Stimulated activated CD4-positive, alpha-beta T cell treated with anti-CD3 and anti-CD28 coated beads, Interleukin-4, amount 100 ng/mL, for 4 hours (primary cell): Measurements from ENCODE around the gene EVL.

Experiments used
- DNase-seq, 2 experiments: peaks; one replicate each; pipeline ENCODE4 v3.0.0-alpha.2; 2020

EVL gene

GRCh38 chr14:100067971-100068959 is 3.0 kb downstream of the EVL start:
- peak; percentile 74 to 94 for DNase-seq

DNA sequence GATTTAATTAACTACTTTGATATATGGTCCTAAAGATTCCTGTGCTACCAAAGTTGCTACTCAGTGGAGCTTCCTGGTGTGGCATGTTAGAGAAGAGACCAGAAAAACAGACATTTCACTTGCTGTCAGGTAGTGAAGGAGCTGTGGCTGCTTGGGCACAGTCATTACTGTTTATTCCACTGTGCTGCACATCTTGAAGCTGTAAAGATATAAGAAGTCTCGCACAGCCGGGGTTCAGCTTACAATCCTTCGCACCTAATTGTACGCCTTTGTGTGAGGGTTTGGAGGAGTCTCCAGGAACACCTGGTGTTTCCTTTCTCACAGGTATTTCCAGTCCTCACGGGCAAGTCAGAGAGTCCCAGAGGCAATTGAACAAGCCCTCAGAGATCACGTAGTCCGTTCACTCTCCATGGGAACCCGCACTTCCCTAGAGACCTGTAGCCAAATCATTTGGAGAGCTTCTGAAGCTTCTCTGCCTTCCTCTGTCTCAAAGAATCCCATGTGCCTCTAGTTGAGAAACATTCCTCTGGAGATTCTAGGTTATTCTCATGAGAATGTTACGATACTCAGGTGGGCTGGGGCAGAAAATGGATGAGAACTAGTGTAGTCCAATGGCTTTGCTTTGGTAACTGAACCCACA is 4.1 kb downstream of the EVL start:
- DNase-seq, result no peak

- no peak for DNase-seq
These were observed 5.1 kb downstream of the EVL start for GRCh38 chr14:100070310-100070709.

DNA sequence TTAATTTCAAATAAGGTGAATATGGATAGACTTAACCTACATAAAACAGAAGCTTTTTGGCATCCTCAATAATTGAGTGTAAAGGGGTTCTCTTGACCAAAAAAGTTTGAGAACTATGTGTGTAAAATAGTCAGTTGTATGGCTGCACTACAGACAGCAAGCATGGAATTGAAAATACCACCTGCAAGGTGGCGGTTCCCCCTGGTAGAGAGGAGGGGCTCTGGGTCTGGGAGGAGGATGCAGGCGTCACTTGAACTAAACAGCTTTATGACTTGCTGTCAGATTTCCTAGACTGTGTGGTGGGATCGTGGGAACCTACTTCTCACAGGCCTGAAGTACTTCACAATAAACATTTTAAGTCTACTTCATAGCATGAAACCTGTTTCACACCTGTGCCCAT is 6.3 kb downstream of the EVL start:
- no peak for DNase-seq

GRCh38 chr14:100072783-100073346 is 7.6 kb downstream of the EVL start:
- DNase-seq, result peak; percentile 53 to 72

DNA sequence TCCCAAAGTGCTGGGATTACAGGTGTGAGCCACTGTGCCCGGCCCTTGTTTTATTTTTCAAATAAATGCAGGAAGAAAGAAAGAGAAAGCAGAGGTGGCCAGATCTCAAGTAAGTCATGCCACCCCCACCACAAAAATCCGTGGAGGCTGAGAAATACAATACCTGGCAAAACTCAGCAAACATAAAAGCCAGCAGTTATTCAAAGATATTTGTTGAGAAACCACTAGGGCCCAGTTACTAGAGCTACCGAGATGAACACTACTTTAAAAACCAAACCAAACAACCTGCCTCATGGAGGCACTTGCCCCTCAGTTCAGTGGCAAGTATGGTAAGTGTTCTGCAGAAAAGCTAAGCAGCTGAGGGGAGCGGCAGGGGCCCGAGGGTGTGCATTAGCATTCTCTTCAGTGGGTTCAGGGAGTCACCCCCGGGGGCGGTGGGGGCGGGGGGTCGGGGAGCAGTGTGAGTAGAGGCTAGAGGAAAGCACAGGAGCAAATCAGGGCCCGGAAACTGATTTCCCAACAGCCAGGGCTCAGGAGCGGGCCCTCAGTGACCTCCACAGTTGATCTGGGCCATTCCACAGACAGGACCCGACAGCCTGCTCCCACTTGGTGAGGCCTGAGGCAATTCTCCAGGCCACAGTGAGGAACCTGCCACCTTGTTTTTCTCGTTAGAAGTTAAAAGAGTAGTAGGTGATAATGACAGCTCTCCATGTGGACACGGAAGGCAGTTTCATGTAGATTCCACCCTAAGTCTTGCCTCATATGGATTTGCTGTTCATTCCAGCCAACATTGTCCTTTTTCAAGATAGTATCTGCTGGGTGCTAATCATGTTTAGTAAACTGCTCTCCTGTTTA is 8.6 kb downstream of the EVL start:
- DNase-seq, result peak in 1 of 2 experiments; percentile 30

DNA sequence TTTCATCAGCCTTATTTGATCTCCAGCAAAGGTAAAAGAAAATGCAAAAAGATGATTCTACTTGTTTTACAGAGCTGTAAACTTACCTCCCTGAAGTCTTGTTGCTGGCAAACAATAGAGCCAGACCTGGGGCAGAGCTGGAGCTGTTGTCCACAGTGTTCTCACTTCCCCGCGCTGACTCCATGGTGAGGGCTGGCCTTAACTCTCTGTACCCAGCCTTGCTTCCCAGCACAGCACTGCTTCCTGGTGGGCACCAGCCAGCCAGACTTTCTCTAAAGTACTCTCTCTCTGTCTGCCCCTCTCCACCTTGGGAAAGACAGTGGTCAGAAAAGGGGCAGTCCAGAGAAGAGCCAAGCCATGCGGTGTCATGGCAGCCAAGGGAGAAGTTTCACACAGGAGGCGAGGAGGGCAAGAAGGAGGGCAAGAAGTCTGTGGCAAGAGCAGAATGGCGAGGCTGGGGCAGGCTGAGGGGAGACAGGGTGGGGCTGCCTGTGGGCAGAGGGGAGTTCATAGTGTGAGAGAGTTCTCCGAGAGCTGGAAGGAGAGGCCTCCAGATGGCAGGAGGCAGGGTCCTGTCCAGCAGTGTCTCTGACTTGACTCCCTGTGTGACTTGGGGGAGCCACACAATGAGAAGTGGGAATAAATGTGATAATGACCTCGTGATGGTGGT is 9.3 kb downstream of the EVL start:
- DNase-seq, result no peak

DNA sequence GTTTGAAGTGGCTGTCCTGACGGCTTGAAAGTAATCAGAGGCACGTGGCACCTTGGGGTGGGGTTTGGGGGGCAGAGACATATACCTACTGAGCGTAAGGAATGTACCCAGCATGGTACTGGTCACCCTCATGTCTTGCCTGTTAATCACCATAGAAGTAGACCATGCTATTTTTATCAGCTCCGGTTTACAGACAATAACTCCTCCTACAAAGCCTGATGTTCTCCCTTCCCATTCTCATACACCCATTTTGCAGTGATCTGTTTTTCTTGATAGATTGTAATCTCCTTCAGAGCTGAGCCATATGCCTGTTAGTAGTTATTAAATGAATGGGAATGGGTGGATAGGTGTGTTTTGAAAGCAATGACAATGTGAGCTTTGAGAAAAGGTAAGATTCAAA is 10.5 kb downstream of the EVL start:
- DNase-seq, result no peak

- peak in 1 of 2 experiments; percentile 19 for DNase-seq
These were observed 10.9 kb downstream of the EVL start for GRCh38 chr14:100076133-100076532.

DNA sequence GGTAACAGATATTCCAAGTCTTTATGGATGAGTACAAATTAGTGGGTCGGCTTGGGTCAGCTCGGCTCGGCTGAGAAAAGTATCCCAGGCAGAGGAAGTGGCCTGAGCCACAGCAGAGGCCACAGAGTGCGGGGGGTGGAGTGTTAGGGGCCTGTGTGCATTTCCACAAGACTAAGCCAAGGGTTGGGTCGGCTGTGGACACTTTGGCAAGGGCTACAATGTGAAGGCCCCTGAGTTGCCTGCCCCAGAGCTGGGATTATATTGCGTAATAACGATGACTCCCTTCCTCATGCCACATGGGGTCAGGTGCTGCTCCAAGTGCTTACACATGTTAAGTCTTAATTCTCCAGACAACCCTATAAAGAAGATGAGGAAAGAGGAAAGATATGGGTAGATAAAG is 11.4 kb downstream of the EVL start:
- no peak for DNase-seq

- no peak for DNase-seq
These were observed 12.2 kb downstream of the EVL start for GRCh38 chr14:100077441-100077840.

DNA sequence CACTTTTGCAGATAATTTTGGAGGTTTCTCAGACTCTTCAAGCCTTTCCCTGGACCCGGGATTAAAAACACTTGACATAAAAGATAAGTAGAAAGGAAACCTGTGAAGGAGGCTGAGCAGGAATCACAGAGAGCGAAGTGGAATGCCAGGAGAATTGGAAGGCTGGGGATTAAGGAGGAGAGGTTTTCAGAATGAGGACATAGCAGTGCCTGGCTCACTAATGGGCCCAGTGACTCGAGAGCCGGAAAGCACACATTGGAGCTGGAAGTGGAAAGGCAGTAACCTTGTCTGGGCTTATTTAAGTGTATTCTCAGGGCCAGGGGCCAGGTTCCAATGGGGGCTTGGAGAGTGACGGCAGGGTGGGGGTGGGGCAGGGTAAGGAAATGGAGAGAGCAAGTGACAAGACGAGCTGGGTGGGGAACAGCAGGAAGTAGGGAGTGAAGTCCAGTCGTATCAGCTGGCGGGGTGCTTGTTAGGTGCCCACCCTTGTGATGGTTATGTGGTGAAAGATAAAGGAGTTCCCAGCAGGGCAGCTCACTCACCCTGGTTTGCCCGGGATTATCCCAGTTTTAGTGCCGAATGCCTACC is 13.1 kb downstream of the EVL start:
- DNase-seq, result no peak

DNA sequence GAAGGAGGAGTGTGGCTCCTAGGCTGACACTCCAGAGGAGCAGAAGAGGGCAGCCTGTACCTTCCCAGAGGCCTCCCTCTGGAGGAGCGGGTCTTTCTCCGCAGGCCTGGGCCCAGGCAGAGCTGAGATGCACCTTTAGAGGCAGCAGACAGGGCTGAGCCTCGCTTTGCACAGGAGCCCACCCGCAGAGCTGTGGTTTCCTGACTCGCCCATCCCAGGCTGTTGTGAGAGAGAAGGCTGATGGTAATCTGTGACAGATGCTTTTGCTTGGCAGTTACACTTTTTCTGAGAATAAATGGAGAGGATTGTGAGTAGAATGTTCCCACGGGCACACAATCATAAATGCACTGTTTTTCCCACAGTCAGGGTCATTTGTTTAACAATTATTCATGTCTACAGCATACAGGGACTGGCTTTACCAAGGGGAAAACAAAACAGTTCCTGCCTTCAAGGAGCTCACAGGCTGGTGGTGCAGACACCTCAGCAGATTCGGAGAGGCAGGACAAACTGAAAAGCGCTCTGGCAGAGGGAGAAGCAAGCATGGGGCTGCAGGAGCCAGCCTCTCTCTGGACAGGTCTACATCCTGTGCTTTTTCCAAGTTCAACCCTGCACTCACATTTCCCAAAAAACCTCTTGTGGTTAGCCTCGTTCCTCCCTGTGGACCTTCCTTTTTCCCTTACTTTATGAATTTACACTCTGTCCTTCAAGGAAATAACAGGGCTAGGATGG is 13.9 kb downstream of the EVL start:
- DNase-seq, result peak; percentile 48 to 75

- DNase-seq, result no peak
These were observed 14.4 kb downstream of the EVL start for GRCh38 chr14:100079726-100080005.

DNA sequence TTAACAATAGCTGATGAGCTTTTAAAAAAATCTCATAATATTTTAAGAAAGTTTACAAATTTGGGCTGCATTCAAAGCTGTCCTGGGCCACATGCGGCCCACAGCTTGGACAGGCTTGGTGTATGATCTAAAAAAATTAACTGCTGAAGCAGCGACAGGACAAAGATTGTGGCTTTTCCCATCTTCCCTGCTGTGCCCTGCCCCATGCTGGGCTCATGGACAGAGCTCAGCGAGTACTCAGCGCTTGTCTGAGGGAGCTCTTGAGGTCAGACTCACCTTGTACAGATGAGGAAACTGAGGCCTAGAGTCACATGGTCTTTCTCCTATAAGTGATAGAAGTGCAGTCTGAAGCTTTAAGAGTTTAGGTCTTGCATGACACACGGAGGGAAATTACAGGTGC is 15.0 kb downstream of the EVL start:
- no peak for DNase-seq

- peak in 1 of 2 experiments; percentile 44 for DNase-seq
These were observed 16.9 kb downstream of the EVL start for GRCh38 chr14:100081997-100082625.

GRCh38 chr14:100082723-100083122 is 17.5 kb downstream of the EVL start:
- no peak for DNase-seq

DNA sequence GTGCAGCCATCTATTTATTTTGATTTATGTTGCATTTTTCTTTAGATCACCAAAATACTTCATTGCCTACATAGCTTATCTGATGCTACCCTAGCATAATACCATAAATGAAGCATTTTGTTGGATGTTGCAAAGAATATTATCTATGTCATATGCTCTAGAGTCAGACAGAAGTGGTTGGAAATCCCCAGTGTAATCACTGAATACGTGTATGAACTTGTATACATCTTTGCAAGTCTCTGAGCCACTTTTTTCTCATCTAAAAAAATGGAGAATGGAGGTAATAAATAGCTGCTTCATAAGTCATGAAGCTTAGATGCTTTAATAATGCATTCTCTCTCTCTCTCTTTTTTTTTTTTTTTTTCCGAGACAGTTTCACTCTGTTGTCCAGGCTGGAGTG is 18.5 kb downstream of the EVL start:
- no peak for DNase-seq

GRCh38 chr14:100084591-100084990 is 19.4 kb downstream of the EVL start:
- DNase-seq, result no peak

- no peak for DNase-seq
These were observed 20.2 kb downstream of the EVL start for GRCh38 chr14:100085462-100085861.

DNA sequence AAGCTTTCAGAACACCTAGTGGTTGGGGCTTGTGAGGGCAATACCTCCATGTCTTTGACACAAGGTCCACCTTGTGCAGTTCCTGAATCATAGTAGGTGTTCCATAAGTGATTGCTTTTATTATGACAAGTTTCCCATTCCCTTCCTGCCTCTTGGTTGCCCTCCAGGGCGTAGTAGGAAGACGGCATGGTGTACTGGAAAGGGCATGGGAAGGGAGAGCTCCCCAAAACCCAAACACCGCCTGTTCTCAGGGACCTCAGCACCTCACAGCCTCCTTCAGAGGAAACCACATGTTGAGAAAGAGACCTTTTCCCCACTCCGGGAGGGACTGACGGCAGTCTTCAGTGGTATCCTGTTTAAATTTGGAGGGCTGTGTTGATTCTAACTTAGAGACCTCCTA is 21.1 kb downstream of the EVL start:
- DNase-seq, result no peak
